Stimulated activated CD4-positive, alpha-beta T cell treated with anti-CD3 and anti-CD28 coated beads, Interleukin-4, amount 100 ng/mL, for 4 hours (primary cell): ENCODE data around the gene SCO2.
A peak's percentile ranks its signal among the peaks of the same experiment; 100 is the strongest.
"Not testable (repeated sequence)": the region's sequence is repeated elsewhere in the genome, so short reads cannot be mapped to it uniquely, and the experiment has no call there.

ENCODE experiments used
- DNase-seq, 2 experiments: peaks; one replicate each; pipeline ENCODE4 v3.0.0-alpha.2; 2020

Gene SCO2

GRCh38 chr22:50531546-50531961 is 6.2 kb upstream of the SCO2 start:
- peak; percentile 71 to 81 for DNase-seq

GRCh38 chr22:50530877-50531545 is 5.6 kb upstream of the SCO2 start:
- DNase-seq: peak; percentile 79 to 84

- DNase-seq: no peak
These were observed 5.1 kb upstream of the SCO2 start for GRCh38 chr22:50530580-50530876.

- peak; percentile 75 to 76 for DNase-seq
These were observed 4.6 kb upstream of the SCO2 start, which contains the start of gene TYMP for GRCh38 chr22:50529897-50530579. TSS of gene TYMP (minus strand) at chr22:50530012. CDS start at chr22:50529709, 303 bp downstream.

GRCh38 chr22:50529416-50529896 is 4.1 kb upstream of the SCO2 start:
- DNase-seq: no peak

GRCh38 chr22:50528682-50529415 is 3.5 kb upstream of the SCO2 start:
- DNase-seq: no peak

- DNase-seq: no peak
These were observed 2.7 kb upstream of the SCO2 start for GRCh38 chr22:50527921-50528681.

- peak in 1 of 2 experiments; percentile 45 for DNase-seq
These were observed 1.7 kb upstream of the SCO2 start for GRCh38 chr22:50526834-50527801.

- peak; percentile 86 to 88 for DNase-seq
These were observed 873 bp upstream of the SCO2 start for GRCh38 chr22:50526108-50526833.

- no peak for DNase-seq
These were observed 385 bp upstream of the SCO2 start for GRCh38 chr22:50525858-50526107.

- DNase-seq: no peak
These were observed 708 bp downstream of the SCO2 start for GRCh38 chr22:50524676-50525103.

- DNase-seq: no peak
These were observed 1.4 kb downstream of the SCO2 start for GRCh38 chr22:50523806-50524675.

- DNase-seq: no peak
These were observed 2.0 kb downstream of the SCO2 start for GRCh38 chr22:50523458-50523805.

- DNase-seq: no peak
These were observed 2.5 kb downstream of the SCO2 start for GRCh38 chr22:50522806-50523438.

GRCh38 chr22:50522208-50522805 is 3.1 kb downstream of the SCO2 start:
- DNase-seq: no peak

GRCh38 chr22:50521710-50522109 is 3.7 kb downstream of the SCO2 start:
- DNase-seq: no peak

- DNase-seq: no peak
These were observed 4.5 kb downstream of the SCO2 start for GRCh38 chr22:50520826-50521453.

GRCh38 chr22:50520184-50520583 is 5.2 kb downstream of the SCO2 start:
- DNase-seq: not testable (repeated sequence)

- no peak for DNase-seq
These were observed 6.2 kb downstream of the SCO2 start for GRCh38 chr22:50519151-50519550.
